Type B pancreatic cell (in vitro differentiated cells): ENCODE measurements around the gene MSH4. TPM values are rescaled to one million over a fixed set of nuclear protein-coding genes. Genes with fewer than 3 reads are reported as not detected.

Source experiments
- DNase-seq: peaks from one replicate; pipeline ENCODE4 v3.0.0; 2021; ENCODE audit warnings: mixed read lengths; ENCODE audit not compliant: unreplicated experiment; ENCODE audit errors: extremely low spot score
- H3K27ac Mint-ChIP-seq: 2 replicates; pipeline ENCODE4 v1.8.0; 2021; ENCODE audit warnings: mild to moderate bottlenecking, mixed read lengths
- H3K27me3 Mint-ChIP-seq: 2 replicates; pipeline ENCODE4 v1.8.0; 2021; ENCODE audit warnings: mixed read lengths
- H3K36me3 Mint-ChIP-seq: 2 replicates; pipeline ENCODE4 v1.8.0; 2021; ENCODE audit warnings: mixed read lengths
- H3K4me1 Mint-ChIP-seq: one replicate; pipeline ENCODE4 v1.8.0; 2021; ENCODE audit warnings: mixed read lengths; ENCODE audit not compliant: unreplicated experiment
- H3K4me3 Mint-ChIP-seq: 2 replicates; pipeline ENCODE4 v1.8.0; 2021; ENCODE audit warnings: mild to moderate bottlenecking, mixed read lengths
- H3K9me3 Mint-ChIP-seq: 2 replicates; pipeline ENCODE4 v1.8.0; 2021; ENCODE audit warnings: mixed read lengths
- total RNA-seq: library from RNA; stranded (reverse); gene quantifications from 2 replicates; pipeline ENCODE4 v1.2.1, GENCODE V29; 2021; ENCODE audit warnings: low replicate concordance
- TF ChIP-seq, protein P1 (sequence below): fragments of 200-600 bp; sonication (generic); conservative IDR thresholded peaks from 2 replicates; pipeline ENCODE4 v1.5.0; 2021; ENCODE audit warnings: antibody characterized with exemption, mild to moderate bottlenecking

Gene MSH4
- total RNA-seq, 1 donor from 2014 or later = 0.58 TPM

GRCh38 chr1:75953461-75953860 lies 156.8 kb downstream of the MSH4 start:
- Mint-ChIP-seq H3K27me3 (no peaks in the 10 kb centered on the region), H3K4me1 (no peaks in the 10 kb centered on the region), H3K27ac (no peak overlapping the region), H3K4me3 (no peak overlapping the region), H3K9me3 (peaks cover under 1% of the 10 kb centered on the region), H3K36me3 (no peaks in the 10 kb centered on the region)
- TF ChIP-seq, protein P1, sequence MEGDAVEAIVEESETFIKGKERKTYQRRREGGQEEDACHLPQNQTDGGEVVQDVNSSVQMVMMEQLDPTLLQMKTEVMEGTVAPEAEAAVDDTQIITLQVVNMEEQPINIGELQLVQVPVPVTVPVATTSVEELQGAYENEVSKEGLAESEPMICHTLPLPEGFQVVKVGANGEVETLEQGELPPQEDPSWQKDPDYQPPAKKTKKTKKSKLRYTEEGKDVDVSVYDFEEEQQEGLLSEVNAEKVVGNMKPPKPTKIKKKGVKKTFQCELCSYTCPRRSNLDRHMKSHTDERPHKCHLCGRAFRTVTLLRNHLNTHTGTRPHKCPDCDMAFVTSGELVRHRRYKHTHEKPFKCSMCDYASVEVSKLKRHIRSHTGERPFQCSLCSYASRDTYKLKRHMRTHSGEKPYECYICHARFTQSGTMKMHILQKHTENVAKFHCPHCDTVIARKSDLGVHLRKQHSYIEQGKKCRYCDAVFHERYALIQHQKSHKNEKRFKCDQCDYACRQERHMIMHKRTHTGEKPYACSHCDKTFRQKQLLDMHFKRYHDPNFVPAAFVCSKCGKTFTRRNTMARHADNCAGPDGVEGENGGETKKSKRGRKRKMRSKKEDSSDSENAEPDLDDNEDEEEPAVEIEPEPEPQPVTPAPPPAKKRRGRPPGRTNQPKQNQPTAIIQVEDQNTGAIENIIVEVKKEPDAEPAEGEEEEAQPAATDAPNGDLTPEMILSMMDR = no peak
- DNase-seq = no peak

- H3K27me3 Mint-ChIP-seq = peaks cover 3% of the 10 kb centered on the region
- H3K36me3 Mint-ChIP-seq = no peaks in the 10 kb centered on the region
- H3K27ac Mint-ChIP-seq = no peak overlapping the region
- H3K4me1 Mint-ChIP-seq = no peaks in the 10 kb centered on the region
- no peak for DNase-seq
- H3K9me3 Mint-ChIP-seq = peaks cover 4% of the 10 kb centered on the region
- TF ChIP-seq, protein P1 = no peak
- no peak overlapping the region for H3K4me3 Mint-ChIP-seq
These were observed 157.9 kb downstream of the MSH4 start for GRCh38 chr1:75954586-75954985.

Other genes with a start within 250 kb of the MSH4 start
- 1.3 and 2.4 TPM in 2 replicates for gene SLC44A5, start 185.8 kb upstream of the MSH4 start, total RNA-seq
- 29.8 and 58.3 TPM in 2 replicates for gene ACADM, start 72.2 kb upstream of the MSH4 start, total RNA-seq
- 88.6 and 90.5 TPM in 2 replicates for gene RABGGTB, start 10.6 kb upstream of the MSH4 start, total RNA-seq
- not detected in 2 replicates for gene ASB17, start 135.5 kb downstream of the MSH4 start, total RNA-seq